ENCODE results near the gene GREM1.

- TF ChIP-seq POLR2A (IDR thresholded peaks at IDR 0.05): no peak
- no peak for TF ChIP-seq CTCF (IDR thresholded peaks at IDR 0.05)
These were observed 42.3 kb upstream of the GREM1 start for GRCh38 chr15:32675466-32675865.

Measured in adrenal gland (tissue), 5 donors.